H1 (cell line): ENCODE data around the gene RHEB. TPM values are rescaled to one million over a fixed set of nuclear protein-coding genes. Genes with fewer than 3 reads are reported as not detected.

Experiments used
- CTCF ChIA-PET: fragments of 300-600 bp; sonication (Branson Sonifier 250); formaldehyde crosslinking; loops from one replicate; lab custom pipeline; 2021; ENCODE audit not compliant: partially characterized antibody; lab: Charles Lee
- POLR2A ChIA-PET: fragments of 300-600 bp; sonication (Branson Sonifier 250); formaldehyde crosslinking; loops from one replicate; lab custom pipeline; 2021; ENCODE audit warnings: inconsistent platforms; ENCODE audit not compliant: partially characterized antibody; lab: Charles Lee
- DNase-seq, 2 experiments: peaks; one replicate each; pipeline versions ENCODE4 v3.0.0 to v3.0.0-alpha.2; 2010 to 2022; ENCODE audit warnings: low spot score in 2 of 2, low read depth in 1 of 2, mixed read lengths in 1 of 2
- FAIRE-seq: peaks from 2 replicates; lab custom pipeline; 2011; peaks lifted over from hg19 to GRCh38; lab: Jason Lieb, UNC
- H2AFZ ChIP-seq: 2 replicates; pipeline ENCODE4 v1.8.1; 2012; ENCODE audit warnings: low read length, inconsistent platforms
- H2AK5ac ChIP-seq: 2 replicates; pipeline ENCODE4 v1.6.1; 2013; ENCODE audit warnings: low read depth, low read length
- H2BK120ac ChIP-seq: replicated peaks from 2 replicates; pipeline ENCODE3; 2013; ENCODE audit warnings: low read depth, low read length, inconsistent platforms
- H2BK12ac ChIP-seq: 2 replicates; pipeline ENCODE4 v1.6.1; 2013; ENCODE audit warnings: low read depth, low read length
- H2BK15ac ChIP-seq: 2 replicates; pipeline ENCODE4 v1.6.1; 2013; ENCODE audit warnings: low read length
- H2BK20ac ChIP-seq: 2 replicates; pipeline ENCODE4 v1.6.1; 2013; ENCODE audit warnings: low read length
- H2BK5ac ChIP-seq: 2 replicates; pipeline ENCODE4 v1.6.1; 2013; ENCODE audit warnings: low read depth, low read length
- H3K14ac ChIP-seq: 2 replicates; pipeline ENCODE4 v1.6.1; 2013; ENCODE audit warnings: inconsistent platforms; ENCODE audit not compliant: insufficient read length
- H3K18ac ChIP-seq: 2 replicates; pipeline ENCODE4 v1.6.1; 2013; ENCODE audit warnings: low read length; ENCODE audit errors: extremely low read depth
- H3K23ac ChIP-seq: 2 replicates; pipeline ENCODE4 v1.6.1; 2013; ENCODE audit warnings: inconsistent platforms; ENCODE audit not compliant: insufficient read length
- H3K23me2 ChIP-seq: 2 replicates; pipeline ENCODE4 v1.6.1; 2013; ENCODE audit warnings: low read depth, low read length
- H3K27ac ChIP-seq: 2 replicates; pipeline ENCODE4 v1.6.1; 2011; ENCODE audit warnings: low read depth, low read length, inconsistent platforms
- H3K27me3 ChIP-seq, 4 experiments: replicated peaks in 1 of 4; 1 replicate in 1 of 4; 2 replicates in 3 of 4; pipeline versions ENCODE4 v1.6.1 to v1.8.1; 2011 to 2013; ENCODE audit warnings: low read length in 3 of 4, mild to moderate bottlenecking in 3 of 4, inconsistent platforms in 2 of 4, mixed read lengths in 2 of 4, moderate library complexity in 1 of 4; ENCODE audit not compliant: control insufficient read depth in 3 of 4, insufficient read depth in 3 of 4; ENCODE audit errors: extremely low read depth in 1 of 4
- H3K36me3 ChIP-seq, 4 experiments: 2 replicates each; pipeline versions ENCODE4 v1.6.1 to v1.8.1; 2011 to 2013; ENCODE audit warnings: mild to moderate bottlenecking in 4 of 4, low read length in 3 of 4, moderate library complexity in 2 of 4, control low read depth in 1 of 4, inconsistent platforms in 1 of 4; ENCODE audit not compliant: insufficient read depth in 4 of 4, control insufficient read depth in 2 of 4
- H3K4ac ChIP-seq: replicated peaks from 2 replicates; pipeline ENCODE3; 2013; ENCODE audit warnings: low read length, low read depth, mixed read lengths, inconsistent platforms; ENCODE audit not compliant: insufficient read length
- H3K4me1 ChIP-seq, 4 experiments: replicated peaks in 1 of 4; 1 replicate in 1 of 4; 2 replicates in 3 of 4; pipeline versions ENCODE4 v1.6.1 to v1.8.1; 2011 to 2013; ENCODE audit warnings: low read length in 3 of 4, inconsistent platforms in 2 of 4, mixed read lengths in 1 of 4; ENCODE audit not compliant: insufficient read depth in 4 of 4, control insufficient read depth in 3 of 4
- H3K4me2 ChIP-seq, 2 experiments: 2 replicates each; pipeline versions ENCODE4 v1.6.1 to v1.8.1; 2011 to 2013; ENCODE audit warnings: low read depth in 2 of 2, low read length in 2 of 2, control low read depth in 1 of 2, inconsistent platforms in 1 of 2, mild to moderate bottlenecking in 1 of 2; ENCODE audit not compliant: insufficient read depth in 1 of 2
- H3K4me3 ChIP-seq, 4 experiments: fragments of 200-600, 300-600 bp in 1 of 4; sonication (generic), shearing (Covaris generic), sonication (Bioruptor Twin) in 1 of 4; 2 replicates each; pipeline versions ENCODE4 v1.5.1 to v1.8.1; 2011 to 2016; ENCODE audit warnings: low read length in 4 of 4, low read depth in 3 of 4, control low read depth in 2 of 4, inconsistent platforms in 2 of 4, mild to moderate bottlenecking in 2 of 4, mixed read lengths in 1 of 4, moderate library complexity in 1 of 4; ENCODE audit not compliant: insufficient read depth in 2 of 4; ENCODE audit errors: extremely low read depth in 1 of 4
- H3K56ac ChIP-seq: replicated peaks from 2 replicates; pipeline ENCODE3; 2013; ENCODE audit warnings: low read depth, mild to moderate bottlenecking, mixed read lengths, low read length, inconsistent platforms; ENCODE audit not compliant: insufficient read length
- H3K79me1 ChIP-seq: 2 replicates; pipeline ENCODE4 v1.6.1; 2013; ENCODE audit warnings: low read depth, low read length, control low read depth
- H3K79me2 ChIP-seq, 2 experiments: 2 replicates each; pipeline versions ENCODE4 v1.6.1 to v1.8.1; 2012 to 2013; ENCODE audit warnings: low read length in 2 of 2, mild to moderate bottlenecking in 2 of 2, inconsistent platforms in 1 of 2; ENCODE audit not compliant: insufficient read depth in 2 of 2, control insufficient read depth in 1 of 2
- H3K9ac ChIP-seq, 4 experiments: replicated peaks in 1 of 4; 1 replicate in 1 of 4; 2 replicates in 3 of 4; pipeline versions ENCODE4 v1.6.1 to v1.8.1; 2011 to 2013; ENCODE audit warnings: low read depth in 3 of 4, low read length in 3 of 4, control low read depth in 2 of 4, mild to moderate bottlenecking in 2 of 4, moderate library complexity in 2 of 4, inconsistent platforms in 1 of 4; ENCODE audit errors: extremely low read depth in 1 of 4
- H3K9me3 ChIP-seq, 2 experiments: 2 replicates each; pipeline versions ENCODE4 v1.6.1 to v1.8.1; 2012 to 2013; ENCODE audit warnings: mild to moderate bottlenecking in 2 of 2, moderate library complexity in 2 of 2, control low read depth in 1 of 2, inconsistent platforms in 1 of 2, low read depth in 1 of 2, low read length in 1 of 2, mixed read lengths in 1 of 2; ENCODE audit not compliant: insufficient read depth in 2 of 2
- H4K20me1 ChIP-seq, 2 experiments: replicated peaks in 1 of 2; 2 replicates each; pipeline versions ENCODE3 to v1.8.1; 2011 to 2013; ENCODE audit warnings: inconsistent platforms in 2 of 2, low read length in 2 of 2, mild to moderate bottlenecking in 1 of 2; ENCODE audit not compliant: insufficient read depth in 2 of 2, control insufficient read depth in 1 of 2
- H4K5ac ChIP-seq: 2 replicates; pipeline ENCODE4 v1.6.1; 2013; ENCODE audit warnings: low read length, low read depth, mixed read lengths, inconsistent platforms; ENCODE audit not compliant: insufficient read length
- H4K8ac ChIP-seq: 2 replicates; pipeline ENCODE4 v1.8.0; 2013; ENCODE audit warnings: mild to moderate bottlenecking, moderate library complexity, low read length, inconsistent platforms; ENCODE audit not compliant: insufficient read depth; ENCODE audit errors: extremely low read depth
- H4K91ac ChIP-seq: replicated peaks from 2 replicates; pipeline ENCODE3; 2013; ENCODE audit warnings: low read length, mixed read lengths, inconsistent platforms; ENCODE audit not compliant: insufficient read length
- CBX8 ChIP-seq: fragments of 300-800, 300-1000 bp; sonication (generic); IDR thresholded peaks from 2 replicates; pipeline ENCODE4 v1.7.1; 2016; ENCODE audit warnings: low read depth, low read length, borderline replicate concordance
- E2F6 ChIP-seq: IDR thresholded peaks from 2 replicates; pipeline ENCODE4 v1.6.1; 2012; ENCODE audit warnings: inconsistent platforms
- EP300 ChIP-seq, 2 experiments: IDR thresholded peaks; 1 replicate in 1 of 2; 2 replicates in 1 of 2; pipeline ENCODE4 v1.6.1; 2011 to 2012; ENCODE audit warnings: low read depth in 2 of 2, low read length in 2 of 2, mild to moderate bottlenecking in 2 of 2, borderline replicate concordance in 1 of 2, inconsistent platforms in 1 of 2, moderate library complexity in 1 of 2
- NANOG ChIP-seq: IDR thresholded peaks from 2 replicates; pipeline ENCODE4 v1.6.1; 2011; ENCODE audit warnings: low read length, low read depth, mild to moderate bottlenecking, inconsistent platforms; ENCODE audit not compliant: insufficient read depth, poor library complexity, severe bottlenecking
- POU5F1 ChIP-seq: IDR thresholded peaks from 2 replicates; pipeline ENCODE4 v1.6.1; 2011; ENCODE audit warnings: low read depth, mild to moderate bottlenecking, low read length, moderate library complexity
- RAD21 ChIP-seq, 2 experiments: IDR thresholded peaks in 1 of 2; conservative IDR thresholded peaks in 1 of 2; 2 replicates each; pipeline ENCODE4 v1.6.1; 2011; ENCODE audit warnings: low read depth in 2 of 2, low read length in 2 of 2, improper control_type of control experiment in 1 of 2, inconsistent platforms in 1 of 2, mild to moderate bottlenecking in 1 of 2, moderate library complexity in 1 of 2
- SP1 ChIP-seq: IDR thresholded peaks from 2 replicates; pipeline ENCODE4 v1.6.1; 2011; ENCODE audit warnings: low read depth, low read length
- TAF1 ChIP-seq: IDR thresholded peaks from 2 replicates; pipeline ENCODE4 v1.6.1; 2011; ENCODE audit warnings: mild to moderate bottlenecking, low read depth, low read length
- WGBS, 2 experiments: shearing (Covaris generic) in 1 of 2; methylation state at CpG; one replicate each; pipeline versions ENCODE4 v1.1.6 to v1.1.7; 2013 to 2015; ENCODE audit warnings: low lambda C conversion rate in 2 of 2, mixed read lengths in 2 of 2, inconsistent platforms in 1 of 2, low coverage in 1 of 2, missing lambda C conversion rate in 1 of 2; ENCODE audit not compliant: insufficient replicate concordance in 2 of 2, insufficient coverage in 1 of 2, insufficient read length in 1 of 2; ENCODE audit errors: extremely low coverage in 1 of 2, missing lambda C conversion rate in 1 of 2; 5-methylcytosine and 5-hydroxymethylcytosine counted together
- polyA plus RNA-seq, 7 experiments: library from polyadenylated mRNA; depleted of rRNA in 3 of 7; stranded (reverse) in 5 of 7; unstranded in 2 of 7; fragments of >200 nt in 5 of 7; fragments of 200-250 nt in 2 of 7; gene quantifications; 1 replicate in 5 of 7; 2 replicates in 1 of 7; 4 replicates in 1 of 7; pipeline versions ENCODE4 v1.2.1 to v1.2.3, GENCODE V29; 2011 to 2013; ENCODE audit warnings: missing spikeins in 2 of 7, mixed read lengths in 2 of 7
- total RNA-seq: library from RNA; stranded (reverse); fragmentation: NEBNext Ultra II Directional; extraction: Animal tissue kit (Norgen Biotek cat#: 25700); gene quantifications from 2 replicates; pipeline ENCODE4 v1.2.1, GENCODE V29; 2021

The RHEB gene
- total and polyA plus RNA-seq, 2 of the 8 experiments (the other 6 are each of a cell fraction or from before 2014, with no cell fraction given) = 60.8 to 132 TPM

- Histone ChIP-seq H4K5ac (no peak overlapping the region), H2BK20ac (peak overlapping the region; percentile 88; the same call in 1 of the 2 replicates), H2BK5ac (peak overlapping the region; percentile 95; the same call in 1 of the 2 replicates), H3K36me3 (no peaks in the 10 kb centered on the region), H2AFZ (no peak overlapping the region), H3K27ac (no peak overlapping the region; the same call in 1 of the 2 replicates), H3K9ac (no peak overlapping the region), H3K23ac (no peak overlapping the region), H3K4me2 (peak overlapping the region; percentile 27 to 42), H4K20me1 (no peaks in the 10 kb centered on the region), H3K4me1 (peaks cover 15 to 45% (median 32%) of the 10 kb centered on the region in 4 experiments), H2BK15ac (peak overlapping the region; percentile 90; the same call in 1 of the 2 replicates), H2BK12ac (peak overlapping the region; percentile 86), H3K23me2 (no peaks in the 10 kb centered on the region), H3K4me3 (peak overlapping the region in 1 of 4 experiments; percentile 31; a peak in 1 of 8 replicates), H3K56ac (no peak overlapping the region), H3K14ac (no peak overlapping the region), H3K4ac (no peak overlapping the region), H2AK5ac (peak overlapping the region; percentile 69; the same call in 1 of the 2 replicates), H3K9me3 (peaks cover 3 to 11% of the 10 kb centered on the region in 2 experiments), H3K27me3 (no peaks in the 10 kb centered on the region; a peak in 1 of 7 replicates), H4K91ac (peak overlapping the region; percentile 88), H4K8ac (no peak overlapping the region), H3K79me2 (no peaks in the 10 kb centered on the region), H2BK120ac (peak overlapping the region; percentile 4), H3K18ac (peak overlapping the region; percentile 96), H3K79me1 (no peaks in the 10 kb centered on the region)
- ChIA-PET CTCF (interaction anchor here (0.9 to 13.7 kb wide), 7 partner anchors 8 to 303 kb away, joined by 3 to 185 read pairs (median 3); partner anchors contain the start of gene CRYGN), POLR2A (interaction anchor here (0.7 to 1.7 kb wide), 4 partner anchors 9 to 81 kb away, joined by 3 to 8 read pairs (median 6); no protein-coding TSS in a partner anchor)
- FAIRE-seq (peak; percentile 62), DNase-seq (no peak)
- TF ChIP-seq TAF1 (0 out of 2 replicates have a peak, but pooled peaks have one; percentile 9), SP1 (peak; percentile 54; the same call in 1 of the 2 replicates), CBX8 (no peak), NANOG (peak; percentile 89), EP300 (IDR thresholded peaks at IDR 0.05; ENCODE audit: borderline replicate concordance in 1 of 2, low read depth in 2 of 2, low read length in 2 of 2) (0 out of 3 replicates have a peak, but pooled peaks of 1 of the 2 experiments have one; percentile 13), POU5F1 (peak; percentile 65), RAD21 (IDR thresholded peaks at IDR 0.05 in 1 of 2, conservative IDR thresholded peaks at IDR 0.05 in 1 of 2; ENCODE audit: low read depth in 2 of 2, low read length in 2 of 2) (0 out of 4 replicates have a peak, but pooled peaks of 1 of the 2 experiments have one; percentile 1), E2F6 (no peak)
- 27% methylated on average over 4 of the region's 4 CpGs; no CpG with 5 or more reads in 1 of the 2 experiments for WGBS, 2 experiments
Measured at GRCh38 chr7:151456782-151457181, 62.9 kb downstream of the RHEB start.
